A673 (cell line): ENCODE data around the gene SAG.

ENCODE experiments used
- EZH2 ChIP-seq: fragments of 200-600 bp; sonication (generic); IDR thresholded peaks from 2 replicates; pipeline ENCODE4 v1.6.1; 2017; ENCODE audit warnings: borderline replicate concordance, low read depth, mild to moderate bottlenecking, mixed read lengths, antibody characterized with exemption, low read length; ENCODE audit not compliant: poor library complexity, severe bottlenecking
- TF ChIP-seq, protein P1 (sequence below): fragments of 300-800, 200-600 bp; sonication (generic); conservative IDR thresholded peaks from 2 replicates; pipeline ENCODE4 v1.5.1; 2017; ENCODE audit warnings: low read depth, mild to moderate bottlenecking, antibody characterized with exemption, low read length, moderate library complexity, mixed read lengths

DNA sequence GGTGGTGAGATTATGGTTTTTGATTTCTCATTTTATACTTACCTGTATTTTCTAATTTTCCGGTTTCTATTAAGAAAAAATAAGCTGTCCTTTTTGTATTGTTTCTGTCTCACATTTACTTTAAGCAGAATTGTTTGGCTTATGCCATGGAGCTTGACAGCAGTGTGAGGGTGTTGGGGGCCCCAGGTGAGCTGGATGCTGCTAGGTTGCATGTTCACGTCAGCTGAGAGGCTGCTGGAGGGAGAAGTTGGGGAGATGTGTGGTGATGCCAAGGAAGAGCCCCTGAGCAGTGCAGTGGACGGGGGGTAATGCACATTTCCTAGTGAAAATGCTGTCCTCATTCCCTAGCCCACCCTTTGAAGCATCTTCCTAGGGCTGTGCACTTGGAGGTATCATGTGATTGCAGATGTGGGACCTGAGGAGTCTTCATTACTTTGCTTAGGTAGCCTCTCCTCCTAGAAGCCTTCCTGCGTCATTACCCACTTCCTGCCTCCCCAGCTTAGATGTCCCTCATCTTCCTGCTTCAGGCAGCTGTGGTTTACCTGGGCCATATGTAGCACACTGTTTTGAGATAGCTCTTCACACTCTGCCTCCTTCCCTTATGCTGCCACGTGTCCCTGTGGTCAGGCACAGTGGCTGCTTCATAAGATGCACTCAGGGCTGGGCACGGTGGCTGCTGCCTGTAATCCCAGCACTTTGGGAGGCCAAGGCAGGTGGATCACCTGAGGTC is 39.9 kb upstream of the SAG start:
- no peak for TF ChIP-seq EZH2
- TF ChIP-seq, protein P1, sequence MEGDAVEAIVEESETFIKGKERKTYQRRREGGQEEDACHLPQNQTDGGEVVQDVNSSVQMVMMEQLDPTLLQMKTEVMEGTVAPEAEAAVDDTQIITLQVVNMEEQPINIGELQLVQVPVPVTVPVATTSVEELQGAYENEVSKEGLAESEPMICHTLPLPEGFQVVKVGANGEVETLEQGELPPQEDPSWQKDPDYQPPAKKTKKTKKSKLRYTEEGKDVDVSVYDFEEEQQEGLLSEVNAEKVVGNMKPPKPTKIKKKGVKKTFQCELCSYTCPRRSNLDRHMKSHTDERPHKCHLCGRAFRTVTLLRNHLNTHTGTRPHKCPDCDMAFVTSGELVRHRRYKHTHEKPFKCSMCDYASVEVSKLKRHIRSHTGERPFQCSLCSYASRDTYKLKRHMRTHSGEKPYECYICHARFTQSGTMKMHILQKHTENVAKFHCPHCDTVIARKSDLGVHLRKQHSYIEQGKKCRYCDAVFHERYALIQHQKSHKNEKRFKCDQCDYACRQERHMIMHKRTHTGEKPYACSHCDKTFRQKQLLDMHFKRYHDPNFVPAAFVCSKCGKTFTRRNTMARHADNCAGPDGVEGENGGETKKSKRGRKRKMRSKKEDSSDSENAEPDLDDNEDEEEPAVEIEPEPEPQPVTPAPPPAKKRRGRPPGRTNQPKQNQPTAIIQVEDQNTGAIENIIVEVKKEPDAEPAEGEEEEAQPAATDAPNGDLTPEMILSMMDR = no peak
